A549 (cell line): ENCODE results near the gene UNC5B.

Source experiments
- CHD2 ChIP-seq: fragments of 150-350 bp; IDR thresholded peaks from 2 replicates; pipeline ENCODE4 v1.6.1; 2014; ENCODE audit warnings: low read length; ENCODE audit not compliant: partially characterized antibody
- CTCF ChIP-seq: fragments of >200 bp; sonication (Bioruptor Twin); formaldehyde crosslinking; IDR thresholded peaks from 3 replicates; pipeline ENCODE4 v1.5.1; 2016
- EP300 ChIP-seq, 2 experiments: fragments of >200 bp; sonication (Bioruptor Twin); formaldehyde crosslinking; IDR thresholded peaks; 2 replicates in 1 of 2; 3 replicates in 1 of 2; pipeline ENCODE4 v1.6.1; 2016 to 2017
- JUN ChIP-seq, 2 experiments: fragments of >200 bp; sonication (Bioruptor Twin); formaldehyde crosslinking; IDR thresholded peaks; 2 replicates in 1 of 2; 3 replicates in 1 of 2; pipeline ENCODE4 v1.6.1; 2016 to 2017
- MAFK ChIP-seq: fragments of 450-650 bp; IDR thresholded peaks from 2 replicates; pipeline ENCODE4 v1.6.1; 2014; ENCODE audit not compliant: partially characterized antibody
- POLR2A ChIP-seq: IDR thresholded peaks from 2 replicates; pipeline ENCODE4 v1.6.1; 2012; ENCODE audit warnings: mild to moderate bottlenecking, low read length
- RAD21 ChIP-seq, 2 experiments: fragments of >200 bp in 1 of 2; sonication (Bioruptor Twin) in 1 of 2; formaldehyde crosslinking in 1 of 2; IDR thresholded peaks in 1 of 2; conservative IDR thresholded peaks in 1 of 2; 2 replicates in 1 of 2; 3 replicates in 1 of 2; pipeline ENCODE4 v1.6.1; 2012 to 2018; ENCODE audit warnings: inconsistent platforms in 1 of 2
- REST ChIP-seq: fragments of 200-600 bp; sonication (generic); IDR thresholded peaks from 2 replicates; pipeline ENCODE4 v1.6.1; 2016; ENCODE audit warnings: antibody characterized with exemption, mild to moderate bottlenecking, moderate library complexity
- RNF2 ChIP-seq: fragments of 200-600 bp; sonication (generic); IDR thresholded peaks from 2 replicates; pipeline ENCODE4 v1.6.1; 2016; ENCODE audit warnings: low read depth, mild to moderate bottlenecking, antibody characterized with exemption, moderate library complexity, borderline replicate concordance
- SMC3 ChIP-seq: fragments of >200 bp; sonication (Bioruptor Twin); formaldehyde crosslinking; IDR thresholded peaks from 3 replicates; pipeline ENCODE4 v1.6.1; 2018; ENCODE audit warnings: inconsistent platforms
- USF2 ChIP-seq: fragments of 450-650 bp; IDR thresholded peaks from 2 replicates; pipeline ENCODE4 v1.6.1; 2014; ENCODE audit warnings: antibody characterized with exemption
- ZNF302 ChIP-seq: fragments of 250-450 bp; sonication (Bioruptor Pico); IDR thresholded peaks from 2 replicates; pipeline ENCODE4 v1.9.0; 2021; ENCODE audit warnings: inconsistent platforms, mild to moderate bottlenecking, moderate library complexity

GRCh38 chr10:71207578-71207977 lies 4.8 kb upstream of the UNC5B start:
- no peak for TF ChIP-seq POLR2A
- TF ChIP-seq RNF2: no peak
- TF ChIP-seq CTCF: no peak
- no peak for TF ChIP-seq REST
- no peak for TF ChIP-seq EP300 (IDR thresholded peaks at IDR 0.05)
- TF ChIP-seq SMC3: no peak
- peak; percentile 78 for TF ChIP-seq MAFK
- no peak for TF ChIP-seq CHD2
- TF ChIP-seq USF2: no peak
- no peak for TF ChIP-seq ZNF302 (CRISPR knock-in tag)
- no peak for TF ChIP-seq JUN (IDR thresholded peaks at IDR 0.05)
- TF ChIP-seq RAD21 (conservative IDR thresholded peaks at IDR 0.05 in 1 of 2, IDR thresholded peaks at IDR 0.05 in 1 of 2): no peak
